GM12878 (cell line): ENCODE measurements around the gene SLC5A6. TPM values are rescaled to one million over a fixed set of nuclear protein-coding genes. Genes with fewer than 3 reads are reported as not detected.

ENCODE experiments used
- ASH2L ChIP-seq: fragments of 300-600, 200-600 bp; sonication (generic); IDR thresholded peaks from 2 replicates; pipeline ENCODE4 v1.6.1; 2017; ENCODE audit warnings: low read depth, mild to moderate bottlenecking, borderline replicate concordance
- CREB1 ChIP-seq: IDR thresholded peaks from 2 replicates; pipeline ENCODE4 v1.6.1; 2012; ENCODE audit warnings: low read depth, mild to moderate bottlenecking, inconsistent platforms
- EGR1 ChIP-seq, 2 experiments: IDR thresholded peaks; 1 replicate in 1 of 2; 2 replicates in 1 of 2; pipeline ENCODE4 v1.6.1; 2011 to 2012; ENCODE audit warnings: low read depth in 2 of 2, low read length in 2 of 2, borderline replicate concordance in 1 of 2, mild to moderate bottlenecking in 1 of 2, moderate library complexity in 1 of 2
- EP300 ChIP-seq, 2 experiments: fragments of 150-350 bp in 1 of 2; IDR thresholded peaks; 2 replicates each; pipeline ENCODE4 v1.6.1; 2011 to 2012; ENCODE audit warnings: low read depth in 2 of 2, low read length in 2 of 2, borderline replicate concordance in 1 of 2, improper control_type of control experiment in 1 of 2, inconsistent platforms in 1 of 2; ENCODE audit not compliant: control insufficient read depth in 1 of 2
- HCFC1 ChIP-seq: fragments of 150-350 bp; IDR thresholded peaks from 2 replicates; pipeline ENCODE4 v1.6.1; 2014; ENCODE audit warnings: low read length
- KLF5 ChIP-seq: fragments of 450-650 bp; IDR thresholded peaks from 2 replicates; pipeline ENCODE4 v1.6.1; 2014; ENCODE audit warnings: mild to moderate bottlenecking; ENCODE audit not compliant: partially characterized antibody
- POLR2AphosphoS5 ChIP-seq: IDR thresholded peaks from 2 replicates; pipeline ENCODE4 v1.6.1; 2011; ENCODE audit warnings: mild to moderate bottlenecking, low read length, inconsistent platforms
- RAD21 ChIP-seq: IDR thresholded peaks from 2 replicates; pipeline ENCODE4 v1.6.1; 2011; ENCODE audit warnings: mild to moderate bottlenecking, low read depth, low read length, moderate library complexity; ENCODE audit not compliant: insufficient read depth
- RELB ChIP-seq: fragments of 450-650 bp; IDR thresholded peaks from 2 replicates; pipeline ENCODE4 v1.6.1; 2017; ENCODE audit warnings: low read depth, mild to moderate bottlenecking, moderate library complexity
- SMAD1 ChIP-seq: fragments of 450-650 bp; IDR thresholded peaks from 2 replicates; pipeline ENCODE4 v1.6.1; 2018; ENCODE audit warnings: mild to moderate bottlenecking, low read depth; ENCODE audit not compliant: partially characterized antibody
- SP1 ChIP-seq: IDR thresholded peaks from one replicate; pipeline ENCODE4 v1.6.1; 2011; ENCODE audit warnings: low read depth, low read length
- STAT1 ChIP-seq: fragments of 450-650 bp; conservative IDR thresholded peaks from 2 replicates; pipeline ENCODE4 v1.6.1; 2014; ENCODE audit warnings: antibody characterized with exemption, mild to moderate bottlenecking
- SUZ12 ChIP-seq: fragments of 200-600 bp; sonication (generic); IDR thresholded peaks from one replicate; pipeline ENCODE4 v1.6.1; 2018; ENCODE audit warnings: antibody characterized with exemption, mild to moderate bottlenecking; ENCODE audit not compliant: unreplicated experiment
- TARDBP ChIP-seq: IDR thresholded peaks from 2 replicates; pipeline ENCODE4 v1.6.1; 2016; ENCODE audit warnings: borderline replicate concordance
- ZBTB40 ChIP-seq: fragments of 450-650 bp; IDR thresholded peaks from 2 replicates; pipeline ENCODE4 v1.6.1; 2016; ENCODE audit warnings: mild to moderate bottlenecking, moderate library complexity, borderline replicate concordance
- polyA plus RNA-seq, 11 experiments: library from polyadenylated mRNA; depleted of rRNA in 4 of 11; unstranded in 6 of 11; stranded (reverse) in 5 of 11; fragments of >200 nt; fragmentation: Nextera tagmentation in 4 of 11; fragmentation: Illumina TruSeq in 1 of 11; extraction: Ambion mirVana in 4 of 11; extraction: Trizol in 1 of 11; gene quantifications; 1 replicate in 1 of 11; 2 replicates in 10 of 11; pipeline versions ENCODE4 v1.2.1 to v1.2.3, GENCODE V29; 2011 to 2016; ENCODE audit warnings: inconsistent platforms in 2 of 11, missing spikeins in 2 of 11, low read depth in 1 of 11
- total RNA-seq, 4 experiments: library from RNA; depleted of rRNA in 3 of 4; stranded (reverse); fragments of >200 nt in 3 of 4; fragmentation: Illumina TruSeq in 1 of 4; extraction: Trizol in 1 of 4; gene quantifications; 2 replicates each; pipeline versions ENCODE4 v1.2.1 to v1.2.3, GENCODE V29; 2013 to 2021

SLC5A6 gene
- total and polyA plus RNA-seq, 10 of the 15 experiments (the other 5 are each of a cell fraction or from before 2014, with no cell fraction given): 13.1 to 101 (median 55.3) TPM

- TF ChIP-seq EP300 (IDR thresholded peaks at IDR 0.05; ENCODE audit: borderline replicate concordance in 1 of 2, control insufficient read depth in 1 of 2, low read depth in 2 of 2, low read length in 2 of 2) (no peak), RELB (peak; percentile 76), EGR1 (IDR thresholded peaks at IDR 0.05; ENCODE audit: borderline replicate concordance in 1 of 2, low read depth in 2 of 2, low read length in 2 of 2) (peak in 1 of 2 experiments; percentile 30; a peak in 1 of 3 replicates), POLR2AphosphoS5 (peak; percentile 94), SMAD1 (peak; percentile 24), SP1 (peak; percentile 46), SUZ12 (no peak), HCFC1 (peak; percentile 61), ASH2L (0 out of 2 replicates have a peak, but pooled peaks have one; percentile 64), STAT1 (peak; percentile 43; the same call in 1 of the 2 replicates), ZBTB40 (peak; percentile 79; the same call in 1 of the 2 replicates), TARDBP (no peak; the same call in 1 of the 2 replicates), CREB1 (peak; percentile 74), RAD21 (no peak), KLF5 (peak; percentile 73)
- TF ChIP-seq, all 136 proteins: peak for 41
These were observed at the start of gene SLC5A6, which contains the start of gene ATRAID (continued) for GRCh38 chr2:27211943-27212625.
